HUES48 (cell line): ENCODE data around the gene LIN52.

Experiments
- H3K27ac ChIP-seq: one replicate; pipeline ENCODE4 v1.7.0; 2013; ENCODE audit warnings: low read depth, low read length, inconsistent platforms
- H3K27me3 ChIP-seq: 2 replicates; pipeline ENCODE4 v1.6.1; 2013; ENCODE audit warnings: mild to moderate bottlenecking, low read length; ENCODE audit not compliant: control insufficient read depth, insufficient read depth
- H3K36me3 ChIP-seq: 2 replicates; pipeline ENCODE4 v1.6.1; 2013; ENCODE audit warnings: low read length; ENCODE audit not compliant: control insufficient read depth, insufficient read depth
- H3K4me1 ChIP-seq: 2 replicates; pipeline ENCODE4 v1.6.1; 2013; ENCODE audit warnings: mild to moderate bottlenecking, low read length; ENCODE audit not compliant: control insufficient read depth, insufficient read depth
- H3K4me3 ChIP-seq: 2 replicates; pipeline ENCODE4 v1.5.1; 2013; ENCODE audit warnings: mild to moderate bottlenecking, low read depth, low read length
- H3K9ac ChIP-seq: 2 replicates; pipeline ENCODE4 v1.6.1; 2013; ENCODE audit warnings: mild to moderate bottlenecking, low read depth, low read length, moderate library complexity
- H3K9me3 ChIP-seq: 2 replicates; pipeline ENCODE4 v1.6.1; 2013; ENCODE audit warnings: low read length; ENCODE audit not compliant: control insufficient read depth, insufficient read depth

The LIN52 gene

GRCh38 chr14:74065746-74066575, 18.8 kb upstream of the LIN52 start:
- H3K9me3 ChIP-seq = no peaks in the 10 kb centered on the region
- no peak overlapping the region for H3K27ac ChIP-seq
- H3K9ac ChIP-seq = no peak overlapping the region
- H3K36me3 ChIP-seq = peaks cover 46% of the 10 kb centered on the region
- H3K4me3 ChIP-seq = no peak overlapping the region
- no peaks in the 10 kb centered on the region for H3K4me1 ChIP-seq
- no peaks in the 10 kb centered on the region for H3K27me3 ChIP-seq

- Histone ChIP-seq H3K4me3 (no peak overlapping the region), H3K9ac (no peak overlapping the region), H3K9me3 (no peaks in the 10 kb centered on the region), H3K27ac (no peak overlapping the region), H3K36me3 (peaks cover under 1% of the 10 kb centered on the region; the same call in 1 of the 2 replicates), H3K4me1 (no peaks in the 10 kb centered on the region), H3K27me3 (no peaks in the 10 kb centered on the region)
Measured at GRCh38 chr14:74077401-74077800, 7.4 kb upstream of the LIN52 start.

- Histone ChIP-seq H3K9ac (no peak overlapping the region), H3K27ac (no peak overlapping the region), H3K36me3 (no peaks in the 10 kb centered on the region), H3K27me3 (no peaks in the 10 kb centered on the region), H3K4me1 (peaks cover 10% of the 10 kb centered on the region), H3K9me3 (no peaks in the 10 kb centered on the region), H3K4me3 (no peak overlapping the region)
Measured at GRCh38 chr14:74080820-74081460, 3.8 kb upstream of the LIN52 start.

GRCh38 chr14:74081491-74081890, 3.3 kb upstream of the LIN52 start:
- Histone ChIP-seq H3K36me3 (no peaks in the 10 kb centered on the region), H3K27ac (no peak overlapping the region), H3K4me3 (no peak overlapping the region), H3K9ac (no peak overlapping the region), H3K27me3 (no peaks in the 10 kb centered on the region), H3K9me3 (no peaks in the 10 kb centered on the region), H3K4me1 (peaks cover 12% of the 10 kb centered on the region)

- Histone ChIP-seq H3K4me1 (peaks cover 12% of the 10 kb centered on the region), H3K9ac (peak overlapping the region; percentile 86), H3K4me3 (peak overlapping the region; percentile 92), H3K27me3 (no peaks in the 10 kb centered on the region), H3K9me3 (no peaks in the 10 kb centered on the region), H3K27ac (peak overlapping the region; percentile 92), H3K36me3 (no peaks in the 10 kb centered on the region)
Measured at GRCh38 chr14:74083161-74083560, 1.6 kb upstream of the LIN52 start.

GRCh38 chr14:74083784-74084276, 926 bp upstream of the LIN52 start:
- peak overlapping the region; percentile 86 for H3K9ac ChIP-seq
- no peaks in the 10 kb centered on the region for H3K36me3 ChIP-seq
- H3K9me3 ChIP-seq = no peaks in the 10 kb centered on the region
- peak overlapping the region; percentile 92 for H3K27ac ChIP-seq
- no peaks in the 10 kb centered on the region for H3K27me3 ChIP-seq
- peak overlapping the region; percentile 92 for H3K4me3 ChIP-seq
- H3K4me1 ChIP-seq = peaks cover 12% of the 10 kb centered on the region

GRCh38 chr14:74085047-74085637, 386 bp downstream of the LIN52 start:
- peak overlapping the region; percentile 92 for H3K4me3 ChIP-seq
- H3K27ac ChIP-seq = peak overlapping the region; percentile 90
- H3K4me1 ChIP-seq = peaks cover 12% of the 10 kb centered on the region
- no peaks in the 10 kb centered on the region for H3K9me3 ChIP-seq
- no peaks in the 10 kb centered on the region for H3K36me3 ChIP-seq
- H3K27me3 ChIP-seq = no peaks in the 10 kb centered on the region
- H3K9ac ChIP-seq = peak overlapping the region; percentile 96

- Histone ChIP-seq H3K36me3 (peaks cover 3% of the 10 kb centered on the region; the same call in 1 of the 2 replicates), H3K9me3 (no peaks in the 10 kb centered on the region), H3K27me3 (no peaks in the 10 kb centered on the region), H3K4me1 (peaks cover 12% of the 10 kb centered on the region), H3K9ac (peak overlapping the region; percentile 96), H3K27ac (peak overlapping the region; percentile 90), H3K4me3 (peak overlapping the region; percentile 92)
Measured at GRCh38 chr14:74085828-74086227, 1.1 kb downstream of the LIN52 start.

GRCh38 chr14:74089251-74090020, 4.7 kb downstream of the LIN52 start:
- Histone ChIP-seq H3K27ac (no peak overlapping the region), H3K4me3 (no peak overlapping the region), H3K4me1 (peaks cover 6% of the 10 kb centered on the region; the same call in 1 of the 2 replicates)

GRCh38 chr14:74105381-74105780, 20.6 kb downstream of the LIN52 start:
- no peaks in the 10 kb centered on the region for H3K27me3 ChIP-seq
- peaks cover 68% of the 10 kb centered on the region for H3K36me3 ChIP-seq
- no peaks in the 10 kb centered on the region for H3K9me3 ChIP-seq
- H3K4me1 ChIP-seq = peaks cover 9% of the 10 kb centered on the region; the same call in 1 of the 2 replicates
- H3K4me3 ChIP-seq = no peak overlapping the region
- H3K27ac ChIP-seq = no peak overlapping the region
- H3K9ac ChIP-seq = no peak overlapping the region

More at GRCh38 chr14:74089251-74090020, 4.7 kb downstream of the LIN52 start:
- Histone ChIP-seq H3K27me3 (no peaks in the 10 kb centered on the region), H3K36me3 (peaks cover 20% of the 10 kb centered on the region), H3K9ac (no peak overlapping the region), H3K9me3 (no peaks in the 10 kb centered on the region)
